Activated naive CD4-positive, alpha-beta T cell (primary cell): ENCODE data around the gene ZAP70.
A peak's percentile ranks its signal among the peaks of the same experiment; 100 is the strongest.

Experiments
- DNase-seq, 4 experiments: peaks; one replicate each; lab custom pipeline; 2025; lab: John Stamatoyannopoulos, UW

ZAP70 gene

GRCh38 chr2:97734061-97735051 is 21.0 kb downstream of the ZAP70 start:
- no peak for DNase-seq

- DNase-seq: no peak
Observed at GRCh38 chr2:97735161-97735561, 21.8 kb downstream of the ZAP70 start.

GRCh38 chr2:97736185-97736584 is 22.8 kb downstream of the ZAP70 start:
- no peak for DNase-seq

GRCh38 chr2:97736608-97737330 is 23.4 kb downstream of the ZAP70 start:
- no peak for DNase-seq

- DNase-seq: no peak
Observed at GRCh38 chr2:97737421-97738178, 24.2 kb downstream of the ZAP70 start.

GRCh38 chr2:97738179-97739019 is 25.0 kb downstream of the ZAP70 start:
- no peak for DNase-seq

GRCh38 chr2:97739020-97739892 is 25.9 kb downstream of the ZAP70 start:
- no peak for DNase-seq

GRCh38 chr2:97739893-97740245 is 26.5 kb downstream of the ZAP70 start:
- no peak for DNase-seq

GRCh38 chr2:97740590-97741182 is 27.3 kb downstream of the ZAP70 start:
- peak in 2 of 4 experiments; percentile 16 to 27 for DNase-seq

- no peak for DNase-seq
Observed at GRCh38 chr2:97741251-97741650, 27.9 kb downstream of the ZAP70 start.

GRCh38 chr2:97741686-97742085 is 28.3 kb downstream of the ZAP70 start:
- no peak for DNase-seq

GRCh38 chr2:97742381-97742847 is 29.0 kb downstream of the ZAP70 start:
- no peak for DNase-seq

GRCh38 chr2:97743913-97744312 is 30.5 kb downstream of the ZAP70 start:
- no peak for DNase-seq

GRCh38 chr2:97745474-97746174 is 32.2 kb downstream of the ZAP70 start:
- peak in 1 of 4 experiments; percentile 6 for DNase-seq

- DNase-seq: no peak
Observed at GRCh38 chr2:97747285-97747684, 33.9 kb downstream of the ZAP70 start.

- DNase-seq: no peak
Observed at GRCh38 chr2:97747716-97748115, 34.3 kb downstream of the ZAP70 start.

- no peak for DNase-seq
Observed at GRCh38 chr2:97749581-97749980, 36.2 kb downstream of the ZAP70 start.

GRCh38 chr2:97750017-97750416 is 36.6 kb downstream of the ZAP70 start:
- no peak for DNase-seq

GRCh38 chr2:97751752-97752151 is 38.4 kb downstream of the ZAP70 start:
- DNase-seq: no peak
